BJ (cell line): ENCODE measurements around the gene PNLDC1. TPM values are rescaled to one million over a fixed set of nuclear protein-coding genes. Genes with fewer than 3 reads are reported as not detected.

Source experiments
- CTCF ChIA-PET: fragments of 350-600 bp; formaldehyde crosslinking; extraction: SDS; loops from one replicate; lab custom pipeline; 2021; ENCODE audit warnings: antibody characterized with exemption, inconsistent platforms; lab: Yijun Ruan, JAX
- POLR2A ChIA-PET: fragments of 300-600 bp; sonication (Branson Sonifier 250); formaldehyde crosslinking; extraction: SDS; loops from one replicate; lab custom pipeline; 2021; ENCODE audit warnings: antibody characterized with exemption; lab: Charles Lee
- DNase-seq: peaks from one replicate; pipeline ENCODE4 v3.0.0-alpha.2; 2011; ENCODE audit warnings: low read depth
- H3K27me3 ChIP-seq: 2 replicates; pipeline ENCODE4 v1.6.0; 2011; ENCODE audit warnings: low read length; ENCODE audit not compliant: control insufficient read depth, insufficient read depth
- H3K36me3 ChIP-seq: 2 replicates; pipeline ENCODE4 v1.5.1; 2011; ENCODE audit warnings: low read length; ENCODE audit not compliant: control insufficient read depth, insufficient read depth
- H3K4me3 ChIP-seq: 2 replicates; pipeline ENCODE4 v1.5.1; 2011; ENCODE audit warnings: low read depth, mild to moderate bottlenecking, control low read depth, low read length
- CTCF ChIP-seq: IDR thresholded peaks from 2 replicates; pipeline ENCODE4 v1.5.1; 2011; ENCODE audit warnings: low read depth, mild to moderate bottlenecking, control low read depth, inconsistent platforms, low read length, moderate library complexity; ENCODE audit not compliant: insufficient read depth
- polyA minus RNA-seq: library from RNA; depleted of rRNA, polyadenylated mRNA; stranded (reverse); fragments of >200 nt; gene quantifications from 2 replicates; pipeline ENCODE4 v1.2.3, GENCODE V29; 2011; rRNA and poly(A)+ RNA removed
- polyA plus RNA-seq: library from polyadenylated mRNA; depleted of rRNA; stranded (reverse); fragments of >200 nt; gene quantifications from 2 replicates; pipeline ENCODE4 v1.2.3, GENCODE V29; 2011; rRNA removed

Gene PNLDC1
- polyA plus RNA-seq = not detected in 2 replicates
- not detected in 2 replicates for polyA minus RNA-seq

GRCh38 chr6:159800141-159800865 is at the start of gene PNLDC1:
PNLDC1 (plus strand) TSS chr6:159800276; CDS start chr6:159800308, 32 bp downstream.
- no peak for DNase-seq
- no peak for TF ChIP-seq CTCF
- ChIA-PET POLR2A (no interaction called here), CTCF (no interaction called here)
- Histone ChIP-seq H3K27me3 (no peaks in the 10 kb centered on the region), H3K36me3 (peaks cover 7% of the 10 kb centered on the region; the same call in 1 of the 2 replicates), H3K4me3 (no peak within 1 kb of the TSS)

- TF ChIP-seq CTCF = no peak
- Histone ChIP-seq H3K36me3 (peaks cover 13% of the 10 kb centered on the region), H3K4me3 (no peak overlapping the region), H3K27me3 (no peaks in the 10 kb centered on the region)
- ChIA-PET CTCF (interaction anchor here (0.7 to 1.5 kb wide), 2 partner anchors 9 to 1357 kb away, joined by 3 read pairs; no protein-coding TSS in a partner anchor), POLR2A (no interaction called here)
- DNase-seq = no peak
Measured at GRCh38 chr6:159751448-159751847, 48.6 kb upstream of the PNLDC1 start.

GRCh38 chr6:159753081-159753872 is 46.8 kb upstream of the PNLDC1 start:
- POLR2A ChIA-PET = no interaction called here
- peaks cover 15% of the 10 kb centered on the region for H3K36me3 ChIP-seq
- CTCF ChIA-PET = interaction anchor here (1.3 kb wide), 1 partner anchor 19 kb away, joined by 3 read pairs; no protein-coding TSS in a partner anchor
- no peak for TF ChIP-seq CTCF
- no peak overlapping the region for H3K4me3 ChIP-seq
- no peak for DNase-seq
- H3K27me3 ChIP-seq = no peaks in the 10 kb centered on the region

- Histone ChIP-seq H3K4me3 (no peak overlapping the region), H3K27me3 (no peaks in the 10 kb centered on the region), H3K36me3 (peaks cover 15% of the 10 kb centered on the region)
- no peak for DNase-seq
- no peak for TF ChIP-seq CTCF
- CTCF ChIA-PET = interaction anchor here (0.8 to 1.5 kb wide), 2 partner anchors 34 to 62 kb away, joined by 3 read pairs; no protein-coding TSS in a partner anchor
- POLR2A ChIA-PET = no interaction called here
Measured at GRCh38 chr6:159754401-159754800, 45.7 kb upstream of the PNLDC1 start.
